Left hindlimb (tissue), 1 donor: ENCODE results near the gene LAMA3.

Source experiments
- DNase-seq: peaks from one replicate; pipeline ENCODE4 v3.0.0-alpha.2; 2018

Gene LAMA3

GRCh38 chr18:23793985-23794867 lies 105.0 kb downstream of the LAMA3 start:
- DNase-seq = no peak

- no peak for DNase-seq
Measured at GRCh38 chr18:23798249-23798648, 109.0 kb downstream of the LAMA3 start.

GRCh38 chr18:23798824-23799223 lies 109.6 kb downstream of the LAMA3 start:
- no peak for DNase-seq

- DNase-seq = no peak
Measured at GRCh38 chr18:23799540-23799939, 110.3 kb downstream of the LAMA3 start.

- no peak for DNase-seq
Measured at GRCh38 chr18:23800902-23801301, 111.6 kb downstream of the LAMA3 start.

GRCh38 chr18:23802817-23803216 lies 113.6 kb downstream of the LAMA3 start:
- DNase-seq = no peak

GRCh38 chr18:23803755-23804154 lies 114.5 kb downstream of the LAMA3 start:
- DNase-seq = no peak

- no peak for DNase-seq
Measured at GRCh38 chr18:23805898-23806297, 116.6 kb downstream of the LAMA3 start.

GRCh38 chr18:23809415-23809814 lies 120.2 kb downstream of the LAMA3 start:
- DNase-seq = no peak

- DNase-seq = no peak
Measured at GRCh38 chr18:23810396-23810795, 121.1 kb downstream of the LAMA3 start.

- DNase-seq = no peak
Measured at GRCh38 chr18:23811176-23811575, 121.9 kb downstream of the LAMA3 start.

- DNase-seq = no peak
Measured at GRCh38 chr18:23812546-23813440, 123.5 kb downstream of the LAMA3 start.

- no peak for DNase-seq
Measured at GRCh38 chr18:23814991-23815614, 125.8 kb downstream of the LAMA3 start.

- no peak for DNase-seq
Measured at GRCh38 chr18:23816021-23816420, 126.8 kb downstream of the LAMA3 start.

GRCh38 chr18:23816740-23817139 lies 127.5 kb downstream of the LAMA3 start:
- DNase-seq = no peak

- DNase-seq = no peak
Measured at GRCh38 chr18:23819001-23819400, 129.7 kb downstream of the LAMA3 start.

GRCh38 chr18:23822590-23823385 lies 133.5 kb downstream of the LAMA3 start:
- DNase-seq = no peak

GRCh38 chr18:23824240-23824639 lies 135.0 kb downstream of the LAMA3 start:
- DNase-seq = no peak

- no peak for DNase-seq
Measured at GRCh38 chr18:23824669-23825068, 135.4 kb downstream of the LAMA3 start.

- DNase-seq = no peak
Measured at GRCh38 chr18:23825496-23825895, 136.2 kb downstream of the LAMA3 start.

- peak; percentile 78 for DNase-seq
Measured at GRCh38 chr18:23825978-23826405, 136.7 kb downstream of the LAMA3 start.

- no peak for DNase-seq
Measured at GRCh38 chr18:23826850-23827620, 137.8 kb downstream of the LAMA3 start.
